ENCODE results near the gene PLAAT3. TPM values are rescaled to one million over a fixed set of nuclear protein-coding genes. Genes with fewer than 3 reads are reported as not detected.
"Not testable (repeated sequence)": the region's sequence is repeated elsewhere in the genome, so short reads cannot be mapped to it uniquely, and the experiment has no call there.

PLAAT3 gene
- total and polyA plus RNA-seq, 7 donors, result 14.6 to 59.9 (median 34.9) TPM

DNA sequence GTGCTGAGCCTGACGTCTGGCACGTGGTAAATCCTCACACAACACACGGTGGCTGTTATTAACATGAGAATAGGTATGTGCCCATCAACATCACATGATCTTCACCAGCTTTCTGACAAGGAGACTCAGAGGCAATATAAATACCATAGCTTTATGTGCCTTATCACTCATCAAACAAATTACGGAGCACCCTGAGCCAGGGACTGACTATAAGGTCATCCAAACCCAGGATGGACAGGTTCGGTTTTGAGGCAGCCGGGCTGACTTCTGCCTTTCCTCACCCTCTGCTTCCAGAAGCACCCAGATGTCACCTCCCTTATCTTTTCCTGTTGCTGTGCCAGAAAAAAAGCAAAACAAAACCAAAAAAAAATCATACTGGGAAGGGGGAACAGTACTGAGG lies 5.7 kb upstream of the PLAAT3 start:
- intact Hi-C loops (cut with DNase I), result no loop called here
- DNase-seq, result no peak
- no peak overlapping the region for H3K4me3 ChIP-seq
- no peaks in the 10 kb centered on the region for H3K9me3 ChIP-seq
- no peaks in the 10 kb centered on the region for H3K27me3 ChIP-seq
- no peaks in the 10 kb centered on the region for H3K4me1 ChIP-seq
- no peaks in the 10 kb centered on the region for H3K36me3 ChIP-seq
- whole genome bisulfite sequencing, 2 donors, result 18 to 61% methylated on average over 6 of the region's 6 CpGs
- TF ChIP-seq EP300 (IDR thresholded peaks at IDR 0.05) (no peak), CTCF (IDR thresholded peaks at IDR 0.05) (no peak), POLR2A (IDR thresholded peaks at IDR 0.05) (no peak), POLR2AphosphoS5 (IDR thresholded peaks at IDR 0.05) (no peak)
- no peak overlapping the region for H3K27ac ChIP-seq

- H3K9me3 ChIP-seq; H3K4me3 ChIP-seq; H3K36me3 ChIP-seq; DNase-seq; intact Hi-C loops (cut with DNase I); H3K27ac ChIP-seq; H3K27me3 ChIP-seq: not testable (repeated sequence)
- peaks cover 0 to 11% (median 7%) of the 10 kb centered on the region in 4 donors for H3K4me1 ChIP-seq
- 89 to 93% methylated on average over 5 of the region's 5 CpGs for WGBS, 2 donors
Observed at GRCh38 chr11:63617686-63618085, 3.5 kb upstream of the PLAAT3 start.

- WGBS, 2 donors, result 73 to 88% methylated on average over 3 of the region's 3 CpGs
- intact Hi-C loops (cut with DNase I), result no loop called here
- no peaks in the 10 kb centered on the region for H3K36me3 ChIP-seq
- H3K4me1 ChIP-seq, result peaks cover 0 to 14% (median 12%) of the 10 kb centered on the region in 4 donors
- no peak for TF ChIP-seq CTCF (IDR thresholded peaks at IDR 0.05)
- no peak for TF ChIP-seq POLR2AphosphoS5 (IDR thresholded peaks at IDR 0.05)
- no peak for TF ChIP-seq POLR2A (IDR thresholded peaks at IDR 0.05)
- TF ChIP-seq EP300 (IDR thresholded peaks at IDR 0.05), result no peak
- H3K27me3 ChIP-seq, result no peaks in the 10 kb centered on the region
- no peak for DNase-seq
- H3K27ac ChIP-seq, result no peak overlapping the region
- no peaks in the 10 kb centered on the region for H3K9me3 ChIP-seq
- no peak overlapping the region for H3K4me3 ChIP-seq
Observed at GRCh38 chr11:63616953-63617352, 2.7 kb upstream of the PLAAT3 start.

- intact Hi-C loops (cut with DNase I), result loop anchor here (2.0 to 5.0 kb wide), 3 partner anchors 36 to 121 kb away; partner anchors contain the start of genes PLAAT4 and PLAAT5
- 2 to 5% methylated on average over 45 of the region's 45 CpGs for WGBS, 2 donors
- Histone ChIP-seq H3K4me1 (peaks cover 0 to 45% (median 42%) of the 10 kb centered on the region in 4 donors), H3K4me3 (peak overlapping the region; percentile 57 to 81 (median 71)), H3K9me3 (no peaks in the 10 kb centered on the region), H3K27ac (peak overlapping the region; percentile 79 to 85 (median 84)), H3K36me3 (no peaks in the 10 kb centered on the region), H3K27me3 (no peaks in the 10 kb centered on the region)
- TF ChIP-seq POLR2AphosphoS5 (IDR thresholded peaks at IDR 0.05), result peak in 3 of 4 donors; percentile 5 to 49 (median 8)
- no peak for TF ChIP-seq POLR2A (IDR thresholded peaks at IDR 0.05)
- DNase-seq, result peak; percentile 84
Observed at GRCh38 chr11:63613517-63614135, 607 bp downstream of the PLAAT3 start.

DNA sequence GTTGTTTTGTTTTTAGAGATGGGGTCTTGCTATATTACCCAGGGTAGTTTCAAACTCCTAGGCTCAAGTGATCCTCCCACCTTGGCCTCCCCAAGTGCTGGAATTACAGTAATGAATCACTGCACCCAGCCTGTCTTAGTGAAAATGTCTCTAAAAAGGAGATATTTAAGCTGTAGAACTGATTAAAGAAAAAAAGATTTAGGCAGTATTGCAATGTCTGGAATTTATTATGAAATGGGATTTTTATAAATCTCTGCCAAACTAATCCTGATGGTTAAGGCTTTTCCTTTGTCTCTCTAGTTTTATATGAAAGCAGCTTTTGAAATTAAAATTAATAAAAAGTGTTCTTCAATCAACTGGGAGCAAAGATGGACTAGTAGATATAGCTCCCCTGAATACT lies 2.1 kb downstream of the PLAAT3 start:
- no peak for TF ChIP-seq EP300 (IDR thresholded peaks at IDR 0.05)
- no peak for TF ChIP-seq POLR2A (IDR thresholded peaks at IDR 0.05)
- TF ChIP-seq CTCF (IDR thresholded peaks at IDR 0.05), result no peak
- no peak for TF ChIP-seq POLR2AphosphoS5 (IDR thresholded peaks at IDR 0.05)
- no peaks in the 10 kb centered on the region for H3K27me3 ChIP-seq
- H3K4me3 ChIP-seq, result no peak overlapping the region
- H3K9me3 ChIP-seq, result no peaks in the 10 kb centered on the region
- H3K27ac ChIP-seq, result peak overlapping the region; percentile 24 to 85 (median 82)
- peaks cover 0 to 45% (median 42%) of the 10 kb centered on the region in 4 donors for H3K4me1 ChIP-seq
- intact Hi-C loops (cut with DNase I), result loop anchor here (5.0 kb wide), 2 partner anchors 35 to 120 kb away; partner anchors contain the start of gene PLAAT5
- DNase-seq, result no peak
- H3K36me3 ChIP-seq, result no peaks in the 10 kb centered on the region

DNA sequence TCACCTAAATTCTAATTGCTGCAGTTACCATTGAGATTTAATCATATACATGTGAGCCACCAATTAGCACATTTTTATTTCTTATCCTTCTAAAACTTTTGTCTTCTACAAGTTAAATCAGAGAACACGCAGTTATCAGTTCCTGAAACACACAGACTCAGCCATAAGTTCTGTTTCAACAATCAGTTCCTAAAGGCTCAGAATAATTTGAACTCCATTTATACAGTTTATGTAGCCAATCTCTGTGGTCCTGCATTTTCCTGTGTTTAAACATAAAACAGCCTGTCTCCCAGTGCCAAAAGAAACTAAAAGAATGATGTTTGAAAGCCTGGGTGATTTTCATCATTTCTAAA lies 2.9 kb downstream of the PLAAT3 start:
- no peaks in the 10 kb centered on the region for H3K27me3 ChIP-seq
- 81 to 83% methylated on average over 1 of the region's 1 CpG for WGBS, 2 donors
- TF ChIP-seq EP300 (IDR thresholded peaks at IDR 0.05) (no peak), POLR2A (IDR thresholded peaks at IDR 0.05) (no peak), CTCF (IDR thresholded peaks at IDR 0.05) (peak in 1 of 4 experiments; percentile 3), POLR2AphosphoS5 (IDR thresholded peaks at IDR 0.05) (no peak)
- peak overlapping the region; percentile 24 to 85 (median 82) for H3K27ac ChIP-seq
- DNase-seq, result no peak
- H3K4me3 ChIP-seq, result no peak overlapping the region
- intact Hi-C loops (cut with DNase I), result loop anchor here (5.0 kb wide), 2 partner anchors 34 to 119 kb away; partner anchors contain the start of gene PLAAT5
- H3K4me1 ChIP-seq, result peaks cover 0 to 45% (median 42%) of the 10 kb centered on the region in 4 donors
- no peaks in the 10 kb centered on the region for H3K9me3 ChIP-seq
- H3K36me3 ChIP-seq, result no peaks in the 10 kb centered on the region

Measured in sigmoid colon (tissue), 7 donors.